GM19463 (cell line): ENCODE data around the gene CDC14A.
"Not testable (repeated sequence)": the region's sequence is repeated elsewhere in the genome, so short reads cannot be mapped to it uniquely, and the experiment has no call there.

Source experiments
- ATAC-seq: cut with Tn5 transposase; IDR thresholded peaks from one replicate; pipeline ENCODE4 v1.9.1; 2021; ENCODE audit warnings: mild to moderate bottlenecking, moderate library complexity; ENCODE audit not compliant: unreplicated experiment

The CDC14A gene

GRCh38 chr1:100361511-100362089 is 9.3 kb downstream of the CDC14A start:
- no peak for ATAC-seq

- no peak for ATAC-seq
Measured at GRCh38 chr1:100362821-100363466, 10.6 kb downstream of the CDC14A start.

GRCh38 chr1:100363831-100364230 is 11.5 kb downstream of the CDC14A start:
- ATAC-seq, result no peak

GRCh38 chr1:100364697-100365096 is 12.4 kb downstream of the CDC14A start:
- ATAC-seq, result peak; percentile 74

- no peak for ATAC-seq
Measured at GRCh38 chr1:100366209-100366525, 13.9 kb downstream of the CDC14A start.

- ATAC-seq, result not testable (repeated sequence)
Measured at GRCh38 chr1:100369339-100369738, 17.0 kb downstream of the CDC14A start.

- not testable (repeated sequence) for ATAC-seq
Measured at GRCh38 chr1:100373953-100374352, 21.6 kb downstream of the CDC14A start.

- not testable (repeated sequence) for ATAC-seq
Measured at GRCh38 chr1:100376890-100377289, 24.6 kb downstream of the CDC14A start.

GRCh38 chr1:100377590-100378361 is 25.5 kb downstream of the CDC14A start:
- peak; percentile 95 for ATAC-seq

- ATAC-seq, result no peak
Measured at GRCh38 chr1:100378956-100379355, 26.6 kb downstream of the CDC14A start.

- no peak for ATAC-seq
Measured at GRCh38 chr1:100380635-100381034, 28.3 kb downstream of the CDC14A start.

- no peak for ATAC-seq
Measured at GRCh38 chr1:100382657-100383056, 30.4 kb downstream of the CDC14A start.

- ATAC-seq, result no peak
Measured at GRCh38 chr1:100383743-100384405, 31.6 kb downstream of the CDC14A start.

- no peak for ATAC-seq
Measured at GRCh38 chr1:100387209-100387608, 34.9 kb downstream of the CDC14A start.

- no peak for ATAC-seq
Measured at GRCh38 chr1:100387657-100388350, 35.5 kb downstream of the CDC14A start.

- ATAC-seq, result no peak
Measured at GRCh38 chr1:100390531-100390930, 38.2 kb downstream of the CDC14A start.

GRCh38 chr1:100391675-100392074 is 39.4 kb downstream of the CDC14A start:
- ATAC-seq, result no peak

- no peak for ATAC-seq
Measured at GRCh38 chr1:100392756-100393155, 40.5 kb downstream of the CDC14A start.

- no peak for ATAC-seq
Measured at GRCh38 chr1:100394285-100394684, 42.0 kb downstream of the CDC14A start.

- ATAC-seq, result no peak
Measured at GRCh38 chr1:100395913-100396312, 43.6 kb downstream of the CDC14A start.

GRCh38 chr1:100396651-100397050 is 44.3 kb downstream of the CDC14A start:
- no peak for ATAC-seq
